ENCODE measurements around the gene NAIF1.

- peak; percentile 35 for TF ChIP-seq CTCF (IDR thresholded peaks at IDR 0.05; ENCODE audit: poor library complexity, severe bottlenecking)
- TF ChIP-seq MXI1 (conservative IDR thresholded peaks at IDR 0.05; ENCODE audit: poor library complexity, severe bottlenecking) = no peak
- no peak for TF ChIP-seq EZH2 (IDR thresholded peaks at IDR 0.05; ENCODE audit: borderline replicate concordance, insufficient read depth, low read length, poor library complexity, severe bottlenecking)
- no peak for TF ChIP-seq POLR2AphosphoS5 (IDR thresholded peaks at IDR 0.05)
- peak; percentile 55 for TF ChIP-seq SMC3 (conservative IDR thresholded peaks at IDR 0.05; ENCODE audit: poor library complexity)
- TF ChIP-seq REST (IDR thresholded peaks at IDR 0.05; ENCODE audit: borderline replicate concordance) = no peak
These were observed 1.5 kb upstream of the NAIF1 start for GRCh38 chr9:128068386-128069205.
